Ishikawa (cell line): ENCODE results near the gene STOX1.

Experiments used
- CEBPB ChIP-seq: IDR thresholded peaks from 2 replicates; pipeline ENCODE4 v1.6.1; 2012
- EGR1 ChIP-seq: IDR thresholded peaks from 2 replicates; pipeline ENCODE4 v1.6.1; 2012
- EP300 ChIP-seq: IDR thresholded peaks from 2 replicates; pipeline ENCODE4 v1.6.1; 2012; ENCODE audit warnings: borderline replicate concordance
- YY1 ChIP-seq: IDR thresholded peaks from 2 replicates; pipeline ENCODE4 v1.6.1; 2012; ENCODE audit warnings: low read depth

- TF ChIP-seq YY1 (no peak), EGR1 (no peak), CEBPB (no peak), EP300 (no peak)
Measured at GRCh38 chr10:68848281-68848680, 20.9 kb downstream of the STOX1 start.
